ENCODE measurements around the gene AHSG.

Gene AHSG

DNA sequence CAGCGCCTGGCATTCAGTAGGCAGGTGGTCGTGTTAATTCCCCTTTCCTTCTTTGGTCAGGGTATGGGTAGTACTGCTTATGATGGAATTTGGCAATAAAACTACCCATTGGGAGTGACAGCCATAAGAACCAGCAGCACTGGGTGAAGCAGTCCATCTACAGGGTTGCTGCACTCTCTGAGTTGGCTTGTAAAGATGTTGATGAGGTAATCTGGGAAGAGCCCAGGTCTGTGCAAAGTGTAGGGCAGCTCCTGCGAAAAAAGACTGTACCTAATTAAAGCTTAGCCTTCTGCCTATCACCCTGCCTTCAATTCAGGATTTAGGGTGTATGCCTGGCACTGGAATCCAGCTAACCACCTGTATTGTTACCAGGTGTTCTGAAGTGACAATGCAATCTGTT is 22.7 kb downstream of the AHSG start:
- Histone ChIP-seq H3K4me1 (ENCODE audit: insufficient read depth, low read length) (peaks cover 4% of the 10 kb centered on the region; the same call in 1 of the 2 replicates), H3K9me3 (ENCODE audit: control insufficient read depth, insufficient read depth, low read length) (no peaks in the 10 kb centered on the region), H3K36me3 (ENCODE audit: insufficient read depth, low read length) (no peaks in the 10 kb centered on the region), H3K9ac (ENCODE audit: low read depth, low read length) (no peak overlapping the region)

DNA sequence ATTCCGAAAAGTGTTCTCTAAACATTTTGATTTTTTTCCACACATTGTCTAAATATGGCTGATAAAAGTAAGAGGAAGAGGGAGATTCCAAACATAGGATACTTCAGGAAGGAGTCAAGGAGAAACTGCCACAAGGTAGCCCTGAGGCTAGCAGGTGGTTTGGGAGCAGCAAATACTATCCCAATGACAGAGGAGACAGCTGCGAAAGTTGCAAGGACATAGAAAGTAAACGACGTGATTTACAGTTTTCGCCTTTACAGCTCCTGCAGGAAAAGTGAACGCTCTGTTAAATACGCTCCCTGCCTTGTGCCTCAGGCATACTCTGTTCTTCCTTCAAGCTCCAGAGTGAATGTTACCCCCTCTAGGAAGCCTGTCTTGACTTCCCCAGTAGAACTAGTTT is 23.7 kb downstream of the AHSG start:
- no peaks in the 10 kb centered on the region for H3K9me3 ChIP-seq (ENCODE audit: control insufficient read depth, insufficient read depth, low read length)

DNA sequence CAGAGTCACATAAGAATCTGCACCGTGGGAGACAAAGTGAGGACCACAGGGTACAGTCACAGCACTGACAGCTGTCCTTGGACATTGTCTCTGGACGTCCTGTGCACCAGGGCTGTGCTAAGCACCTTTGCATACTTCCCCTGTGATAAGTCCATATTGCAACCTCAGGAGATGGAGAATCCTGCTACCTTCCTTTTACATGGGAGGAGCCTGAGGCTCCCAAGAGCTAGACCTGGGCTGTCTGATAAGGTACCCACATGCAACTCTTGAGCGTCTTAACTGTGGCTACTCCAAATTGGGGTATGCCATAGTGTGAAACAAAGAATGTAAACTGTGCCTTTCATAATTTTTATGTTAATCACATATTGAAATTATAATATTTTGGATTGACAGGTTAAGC is 24.8 kb downstream of the AHSG start:
- Histone ChIP-seq H3K9me3 (ENCODE audit: control insufficient read depth, insufficient read depth, low read length) (no peaks in the 10 kb centered on the region), H3K36me3 (ENCODE audit: insufficient read depth, low read length) (no peaks in the 10 kb centered on the region), H3K4me1 (ENCODE audit: insufficient read depth, low read length) (peaks cover 10% of the 10 kb centered on the region; the same call in 1 of the 2 replicates), H3K9ac (ENCODE audit: low read depth, low read length) (no peak overlapping the region)

More for the DNA sequence above, 23.7 kb downstream of the AHSG start:
- peaks cover 9% of the 10 kb centered on the region; the same call in 1 of the 2 replicates for H3K4me1 ChIP-seq (ENCODE audit: insufficient read depth, low read length)
- H3K9ac ChIP-seq (ENCODE audit: low read depth, low read length), result no peak overlapping the region
- H3K36me3 ChIP-seq (ENCODE audit: insufficient read depth, low read length), result no peaks in the 10 kb centered on the region

DNA sequence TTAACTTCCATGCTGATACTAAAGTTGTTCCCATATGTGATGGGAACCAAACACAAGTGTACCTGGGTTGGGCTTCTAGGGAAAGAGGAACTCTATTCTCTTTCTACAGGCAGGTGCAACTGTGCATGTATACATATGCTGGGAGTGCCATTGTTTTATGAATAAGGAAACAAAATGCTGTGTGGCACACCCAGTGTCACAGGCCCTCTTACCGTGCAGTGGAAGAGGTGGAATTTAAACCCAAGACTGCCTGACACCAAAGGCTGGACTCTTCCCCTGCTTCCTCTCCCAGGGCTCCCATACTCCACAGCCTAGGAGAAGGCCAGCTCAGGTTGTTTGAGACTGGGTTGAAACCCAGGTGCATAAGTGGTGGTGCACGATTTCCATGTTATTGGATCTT is 25.4 kb downstream of the AHSG start:
- H3K36me3 ChIP-seq (ENCODE audit: insufficient read depth, low read length), result no peaks in the 10 kb centered on the region
- H3K9ac ChIP-seq (ENCODE audit: low read depth, low read length), result no peak overlapping the region
- peaks cover 16% of the 10 kb centered on the region for H3K4me1 ChIP-seq (ENCODE audit: insufficient read depth, low read length)
- H3K9me3 ChIP-seq (ENCODE audit: control insufficient read depth, insufficient read depth, low read length), result no peaks in the 10 kb centered on the region

DNA sequence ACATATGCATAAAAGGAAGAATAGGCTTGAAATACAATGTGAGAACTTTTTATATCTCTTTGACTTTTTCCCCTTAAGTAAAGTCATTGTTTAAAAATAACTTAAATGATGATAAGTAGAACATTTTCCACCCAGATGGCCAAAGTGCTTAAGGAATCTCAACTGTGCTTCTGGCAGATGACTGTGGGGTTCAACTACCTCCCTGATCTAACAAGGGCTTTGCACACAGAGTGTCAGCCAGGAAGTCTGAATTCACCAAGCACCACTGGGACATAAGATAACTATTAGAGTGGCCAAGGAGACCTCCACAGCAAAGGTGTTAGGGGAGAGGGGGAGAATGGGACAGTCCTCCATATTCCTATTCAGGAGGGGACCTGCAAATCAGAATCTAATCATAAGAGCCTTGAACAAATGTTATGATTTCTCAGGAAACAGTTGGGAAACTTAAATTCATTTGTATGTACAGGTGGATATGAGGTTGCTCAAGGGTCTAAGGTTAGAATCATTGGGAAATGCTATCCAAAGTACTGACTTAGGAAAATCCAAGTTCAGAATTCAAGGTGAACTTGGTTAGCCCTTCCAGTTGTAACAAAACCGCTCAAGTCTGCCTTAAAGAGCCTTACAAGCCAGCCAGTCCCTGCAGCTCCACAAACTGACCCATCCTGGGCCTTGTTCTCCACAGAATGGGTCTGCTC is 27.1 kb downstream of the AHSG start, which contains the start of gene FETUB:
TSS of gene FETUB (plus strand) at position 622 of the 695 bp plus-strand sequence. CDS start at position 684, 62 bp downstream.
- H3K4me1 ChIP-seq (ENCODE audit: insufficient read depth, low read length), result peaks cover 23% of the 10 kb centered on the region
- H3K9ac ChIP-seq (ENCODE audit: low read depth, low read length), result no peak within 1 kb of the TSS
- no peaks in the 10 kb centered on the region for H3K9me3 ChIP-seq (ENCODE audit: control insufficient read depth, insufficient read depth, low read length)
- no peaks in the 10 kb centered on the region for H3K36me3 ChIP-seq (ENCODE audit: insufficient read depth, low read length)

DNA sequence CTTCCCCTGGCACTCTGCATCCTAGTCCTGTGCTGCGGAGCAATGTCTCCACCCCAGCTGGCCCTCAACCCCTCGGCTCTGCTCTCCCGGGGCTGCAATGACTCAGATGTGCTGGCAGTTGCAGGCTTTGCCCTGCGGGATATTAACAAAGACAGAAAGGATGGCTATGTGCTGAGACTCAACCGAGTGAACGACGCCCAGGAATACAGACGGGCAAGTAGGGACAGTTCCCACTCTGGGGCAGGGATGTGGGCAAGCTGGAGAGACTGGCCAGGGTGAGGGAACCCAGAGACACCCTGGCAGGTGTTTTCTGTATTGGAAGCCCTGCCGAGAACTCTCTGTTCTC is 27.6 kb downstream of the AHSG start:
- Histone ChIP-seq H3K36me3 (ENCODE audit: insufficient read depth, low read length) (no peaks in the 10 kb centered on the region), H3K4me1 (ENCODE audit: insufficient read depth, low read length) (peaks cover 23% of the 10 kb centered on the region), H3K9me3 (ENCODE audit: control insufficient read depth, insufficient read depth, low read length) (no peaks in the 10 kb centered on the region), H3K9ac (ENCODE audit: low read depth, low read length) (no peak overlapping the region)

DNA sequence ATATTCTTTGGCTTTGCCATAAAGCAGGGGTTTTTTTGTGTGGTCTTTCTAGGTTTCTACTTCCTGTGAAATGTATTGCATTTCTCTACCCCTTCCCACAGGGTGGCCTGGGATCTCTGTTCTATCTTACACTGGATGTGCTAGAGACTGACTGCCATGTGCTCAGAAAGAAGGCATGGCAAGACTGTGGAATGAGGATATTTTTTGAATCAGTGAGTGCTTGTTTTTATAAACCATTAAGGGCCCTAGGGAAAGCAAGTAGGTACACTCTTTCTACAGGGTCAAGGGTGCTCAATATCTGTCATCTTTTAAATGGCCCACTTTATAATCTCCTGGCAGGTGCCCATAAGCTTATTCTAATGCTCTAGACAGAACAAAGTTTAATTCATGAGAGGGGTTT is 28.1 kb downstream of the AHSG start:
- H3K36me3 ChIP-seq (ENCODE audit: insufficient read depth, low read length), result no peaks in the 10 kb centered on the region
- H3K4me1 ChIP-seq (ENCODE audit: insufficient read depth, low read length), result peaks cover 23% of the 10 kb centered on the region
- H3K9ac ChIP-seq (ENCODE audit: low read depth, low read length), result no peak overlapping the region
- H3K9me3 ChIP-seq (ENCODE audit: control insufficient read depth, insufficient read depth, low read length), result no peaks in the 10 kb centered on the region

DNA sequence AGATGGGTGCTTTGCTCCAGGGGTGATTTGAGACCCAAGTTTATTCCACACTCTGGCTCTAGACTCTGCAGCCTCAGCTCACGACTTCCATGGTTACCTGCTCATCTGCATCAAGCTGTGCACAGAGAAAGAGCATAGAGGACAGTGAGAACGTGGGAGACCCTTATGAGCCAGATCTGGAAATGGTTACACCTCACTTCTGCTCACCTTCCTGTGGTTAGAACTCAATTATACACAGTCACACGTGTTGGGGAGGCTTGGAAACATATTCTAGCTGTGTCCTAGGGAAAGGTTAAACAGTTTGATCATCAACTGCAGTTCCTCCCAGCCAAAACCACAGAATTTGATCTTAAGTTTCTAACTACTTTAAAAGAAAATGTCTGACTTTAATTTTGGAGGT is 29.2 kb downstream of the AHSG start:
- H3K36me3 ChIP-seq (ENCODE audit: insufficient read depth, low read length), result no peaks in the 10 kb centered on the region
- peaks cover 23% of the 10 kb centered on the region for H3K4me1 ChIP-seq (ENCODE audit: insufficient read depth, low read length)
- no peak overlapping the region for H3K9ac ChIP-seq (ENCODE audit: low read depth, low read length)
- no peaks in the 10 kb centered on the region for H3K9me3 ChIP-seq (ENCODE audit: control insufficient read depth, insufficient read depth, low read length)

DNA sequence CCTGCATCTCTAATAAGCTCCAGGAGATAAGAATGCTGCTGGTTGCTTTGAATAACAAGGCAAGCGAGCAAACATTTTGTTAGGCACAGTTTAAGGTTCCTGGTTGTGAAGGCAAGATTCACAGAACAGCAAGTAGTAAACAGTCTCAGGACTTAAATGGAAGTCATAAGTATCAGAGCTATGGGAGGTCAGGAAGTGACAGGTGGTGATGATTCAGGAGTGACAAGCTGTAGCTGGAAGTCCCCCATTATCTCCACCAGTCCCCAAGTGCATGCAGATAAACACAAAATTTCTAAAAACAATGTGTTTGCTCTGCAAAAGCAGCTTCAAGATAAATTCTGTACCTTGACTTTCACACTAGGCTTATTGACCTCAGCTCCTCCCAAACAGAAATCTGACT is 30.6 kb downstream of the AHSG start:
- Histone ChIP-seq H3K36me3 (ENCODE audit: insufficient read depth, low read length) (no peaks in the 10 kb centered on the region), H3K4me1 (ENCODE audit: insufficient read depth, low read length) (peaks cover 23% of the 10 kb centered on the region), H3K9ac (ENCODE audit: low read depth, low read length) (no peak overlapping the region), H3K9me3 (ENCODE audit: control insufficient read depth, insufficient read depth, low read length) (no peaks in the 10 kb centered on the region)

DNA sequence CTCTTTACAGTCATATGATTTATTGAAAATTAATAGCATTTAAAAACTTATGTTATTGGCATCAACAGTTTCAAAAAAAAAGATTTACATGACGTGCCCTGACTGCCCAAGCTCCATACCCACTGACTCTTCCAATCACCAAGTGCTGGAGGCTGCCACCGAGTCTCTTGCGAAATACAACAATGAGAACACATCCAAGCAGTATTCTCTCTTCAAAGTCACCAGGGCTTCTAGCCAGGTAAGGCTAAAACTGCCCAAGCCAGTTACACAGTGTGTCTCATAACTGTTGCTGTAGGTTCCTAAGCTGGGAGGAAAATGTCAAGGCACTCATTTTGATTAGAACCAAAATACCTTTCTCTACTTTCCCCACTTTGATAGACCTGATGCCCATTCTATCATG is 31.8 kb downstream of the AHSG start:
- Histone ChIP-seq H3K36me3 (ENCODE audit: insufficient read depth, low read length) (no peaks in the 10 kb centered on the region), H3K9me3 (ENCODE audit: control insufficient read depth, insufficient read depth, low read length) (no peaks in the 10 kb centered on the region), H3K9ac (ENCODE audit: low read depth, low read length) (no peak overlapping the region), H3K4me1 (ENCODE audit: insufficient read depth, low read length) (peaks cover 23% of the 10 kb centered on the region)

DNA sequence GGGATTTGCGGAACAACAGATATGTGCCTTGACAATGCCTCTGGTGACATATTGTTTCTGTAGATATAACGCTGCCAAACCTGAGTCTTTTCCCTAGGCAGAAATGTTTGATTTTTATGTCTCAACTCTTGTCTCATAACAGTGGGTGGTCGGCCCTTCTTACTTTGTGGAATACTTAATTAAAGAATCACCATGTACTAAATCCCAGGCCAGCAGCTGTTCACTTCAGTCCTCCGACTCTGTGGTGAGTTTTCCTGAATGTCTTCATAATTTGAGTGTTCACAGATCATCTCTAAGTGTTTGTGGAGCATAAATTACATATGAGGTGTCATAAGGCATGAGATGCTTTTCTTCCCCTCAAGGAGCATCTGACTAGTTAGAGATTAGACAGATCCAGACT is 33.2 kb downstream of the AHSG start:
- Histone ChIP-seq H3K4me1 (ENCODE audit: insufficient read depth, low read length) (peaks cover 14% of the 10 kb centered on the region), H3K9me3 (ENCODE audit: control insufficient read depth, insufficient read depth, low read length) (no peaks in the 10 kb centered on the region), H3K9ac (ENCODE audit: low read depth, low read length) (no peak overlapping the region), H3K36me3 (ENCODE audit: insufficient read depth, low read length) (no peaks in the 10 kb centered on the region)

DNA sequence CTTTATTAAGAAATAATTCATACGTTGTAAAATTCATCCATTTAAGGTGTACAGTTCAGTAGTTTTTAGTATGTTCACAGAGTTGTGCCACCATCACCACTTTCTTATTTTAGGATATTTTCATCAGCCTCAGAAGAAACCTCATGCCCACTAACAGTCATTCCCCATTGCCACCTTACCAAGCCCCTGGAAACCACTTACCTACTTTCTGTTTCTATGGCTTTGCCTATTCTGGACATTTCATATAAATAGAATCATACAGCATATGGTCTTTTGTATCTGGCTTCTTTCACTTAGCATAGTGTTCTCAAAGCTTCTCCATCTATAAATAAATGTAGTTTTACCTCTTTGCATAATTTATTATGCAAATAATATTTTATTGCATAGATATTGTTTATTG is 34.0 kb downstream of the AHSG start:
- Histone ChIP-seq H3K4me1 (ENCODE audit: insufficient read depth, low read length) (peaks cover 14% of the 10 kb centered on the region), H3K9me3 (ENCODE audit: control insufficient read depth, insufficient read depth, low read length) (no peaks in the 10 kb centered on the region), H3K36me3 (ENCODE audit: insufficient read depth, low read length) (no peaks in the 10 kb centered on the region), H3K9ac (ENCODE audit: low read depth, low read length) (no peak overlapping the region)

DNA sequence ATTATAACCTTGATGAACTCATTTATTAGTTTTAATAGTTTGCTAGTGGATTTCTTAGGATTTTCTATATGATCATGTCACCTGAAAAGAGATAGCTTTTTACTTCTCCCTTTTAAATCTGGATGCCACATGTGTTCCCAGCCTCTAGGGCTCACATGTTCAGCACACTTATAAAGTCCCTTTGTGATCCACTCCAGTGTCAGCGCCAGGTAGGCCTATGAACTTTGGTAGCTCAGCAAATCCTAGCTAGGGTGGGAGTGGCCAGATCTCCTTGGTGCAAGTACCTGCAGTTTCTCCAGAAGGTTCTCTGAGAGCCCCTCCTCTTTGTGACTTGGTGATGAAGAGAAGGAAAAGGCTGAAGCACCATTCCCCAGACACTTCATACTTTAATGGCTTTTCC is 36.0 kb downstream of the AHSG start:
- no peaks in the 10 kb centered on the region for H3K36me3 ChIP-seq (ENCODE audit: insufficient read depth, low read length)
- H3K9ac ChIP-seq (ENCODE audit: low read depth, low read length), result no peak overlapping the region
- H3K9me3 ChIP-seq (ENCODE audit: control insufficient read depth, insufficient read depth, low read length), result no peaks in the 10 kb centered on the region
- peaks cover 2% of the 10 kb centered on the region; the same call in 1 of the 2 replicates for H3K4me1 ChIP-seq (ENCODE audit: insufficient read depth, low read length)

DNA sequence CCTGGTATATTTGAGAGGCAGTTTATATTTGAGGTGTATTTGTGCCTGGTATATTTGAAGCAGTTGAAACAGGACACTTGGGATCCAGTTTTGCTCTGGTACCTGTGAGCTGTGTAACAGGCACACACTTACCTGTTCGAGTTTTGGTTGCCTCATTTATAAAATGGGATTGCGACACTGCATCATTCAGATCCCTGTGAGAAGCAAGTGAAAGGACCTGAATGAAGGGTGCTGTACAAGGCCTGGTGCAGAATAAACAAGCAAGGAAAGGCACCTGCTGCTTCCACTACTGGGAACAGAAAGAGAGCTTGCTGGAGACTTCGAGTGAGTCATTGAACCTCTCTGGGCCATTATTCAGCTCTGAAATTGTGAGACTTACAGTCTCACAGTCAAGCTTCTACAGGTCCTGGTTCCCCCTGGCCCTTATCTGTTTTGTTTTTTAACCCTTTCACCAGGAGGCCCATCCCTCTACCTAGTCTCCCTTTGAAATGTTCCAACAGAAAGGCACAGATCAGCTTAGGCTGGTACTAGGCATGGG is 38.9 kb downstream of the AHSG start:
- H3K9ac ChIP-seq (ENCODE audit: low read depth, low read length), result no peak overlapping the region
- peaks cover 9% of the 10 kb centered on the region; the same call in 1 of the 2 replicates for H3K4me1 ChIP-seq (ENCODE audit: insufficient read depth, low read length)
- H3K9me3 ChIP-seq (ENCODE audit: control insufficient read depth, insufficient read depth, low read length), result no peaks in the 10 kb centered on the region; the same call in 1 of the 2 replicates
- H3K36me3 ChIP-seq (ENCODE audit: insufficient read depth, low read length), result peaks cover 3% of the 10 kb centered on the region; the same call in 1 of the 2 replicates

DNA sequence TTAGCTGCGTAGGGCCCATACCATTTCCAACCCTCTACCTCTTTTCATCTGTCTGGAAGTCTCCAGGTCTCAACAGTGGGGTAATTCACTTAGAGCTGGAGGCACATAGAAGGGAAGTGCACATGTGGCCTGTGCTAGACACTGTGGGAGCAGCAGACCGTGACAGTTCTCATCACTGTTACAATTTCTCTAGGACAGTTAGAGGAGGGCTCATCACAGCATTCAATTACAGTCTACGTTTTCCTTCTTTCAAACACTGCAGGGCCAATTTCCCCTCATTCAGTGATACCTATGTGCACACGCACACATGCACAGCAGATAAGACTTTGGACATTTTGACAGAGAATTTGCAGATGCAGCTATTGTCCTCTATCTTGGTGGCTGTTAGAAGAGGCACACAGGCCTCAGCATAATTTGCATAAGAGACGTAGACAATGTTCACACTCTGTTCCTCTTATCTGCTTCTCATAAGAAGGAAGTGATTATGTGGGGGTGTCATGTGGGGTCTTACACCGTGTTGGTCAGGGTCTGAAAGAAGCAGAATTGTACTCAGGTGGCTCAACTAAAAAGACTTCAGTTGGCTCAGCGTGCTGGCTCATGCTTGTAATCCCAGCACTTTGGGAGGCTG is 40.3 kb downstream of the AHSG start:
- peaks cover 9% of the 10 kb centered on the region; the same call in 1 of the 2 replicates for H3K4me1 ChIP-seq (ENCODE audit: insufficient read depth, low read length)
- H3K9me3 ChIP-seq (ENCODE audit: control insufficient read depth, insufficient read depth, low read length), result no peaks in the 10 kb centered on the region; the same call in 1 of the 2 replicates
- no peak overlapping the region for H3K9ac ChIP-seq (ENCODE audit: low read depth, low read length)
- peaks cover 3% of the 10 kb centered on the region; the same call in 1 of the 2 replicates for H3K36me3 ChIP-seq (ENCODE audit: insufficient read depth, low read length)

All from ES-I3 (cell line).